Omental fat pad (tissue), 4 donors: ENCODE measurements around the gene SCYL2. TPM values are rescaled to one million over a fixed set of nuclear protein-coding genes. Genes with fewer than 3 reads are reported as not detected.

Source experiments
- ATAC-seq: fragments of 150-250 bp; one replicate; pipeline ENCODE4 v1.9.1; 2016; ENCODE audit warnings: mild to moderate bottlenecking, moderate library complexity; ENCODE audit not compliant: low FRiP score
- DNase-seq: peaks from one replicate; pipeline ENCODE4 v3.0.0-alpha.2; 2019; ENCODE audit warnings: low spot score
- CTCF ChIP-seq, 3 donors: fragments of 450-650 bp; IDR thresholded peaks; one replicate each; pipeline ENCODE4 v1.5.1; 2016 to 2017; ENCODE audit warnings: antibody characterized with exemption in 3 of 3, mild to moderate bottlenecking in 3 of 3, moderate library complexity in 2 of 3
- total RNA-seq, 4 donors: library from RNA; depleted of rRNA; stranded (reverse); fragments of >200 nt; gene quantifications; one replicate each; pipeline ENCODE4 v1.1.0, GENCODE V29; 2016

Gene SCYL2
- total RNA-seq, 4 donors from 2014 or later: 30.1 to 42.6 (median 38.2) TPM

- ATAC-seq (no peak), DNase-seq (no peak)
- no peak for TF ChIP-seq CTCF (IDR thresholded peaks at IDR 0.05)
Measured at GRCh38 chr12:100265732-100266584, 1.0 kb upstream of the SCYL2 start.

GRCh38 chr12:100266585-100266834, 467 bp upstream of the SCYL2 start:
- DNase-seq: peak; percentile 96
- ATAC-seq: peak; percentile 88
- TF ChIP-seq CTCF (IDR thresholded peaks at IDR 0.05): no peak

- no peak for TF ChIP-seq CTCF (IDR thresholded peaks at IDR 0.05)
- peak; percentile 9 for ATAC-seq
- no peak for DNase-seq
Measured at GRCh38 chr12:100267603-100268281, 765 bp downstream of the SCYL2 start.

- no peak for TF ChIP-seq CTCF (IDR thresholded peaks at IDR 0.05)
- ATAC-seq: no peak
- DNase-seq: no peak
Measured at GRCh38 chr12:100268835-100269564, 2.0 kb downstream of the SCYL2 start.

- no peak for TF ChIP-seq CTCF (IDR thresholded peaks at IDR 0.05)
- ATAC-seq (no peak), DNase-seq (no peak)
Measured at GRCh38 chr12:100273782-100274181, 6.8 kb downstream of the SCYL2 start.

GRCh38 chr12:100274291-100274690, 7.3 kb downstream of the SCYL2 start:
- ATAC-seq (no peak), DNase-seq (no peak)
- no peak for TF ChIP-seq CTCF (IDR thresholded peaks at IDR 0.05)
